GM19324 (cell line): ENCODE measurements around the gene TUBB8B.
"Not testable (repeated sequence)": the region's sequence is repeated elsewhere in the genome, so short reads cannot be mapped to it uniquely, and the experiment has no call there.

Experiments
- ATAC-seq: cut with Tn5 transposase; IDR thresholded peaks from one replicate; pipeline ENCODE4 v1.9.1; 2021; ENCODE audit warnings: mild to moderate bottlenecking, moderate library complexity; ENCODE audit not compliant: unreplicated experiment, low FRiP score

The TUBB8B gene

GRCh38 chr18:48696-49095, 719 bp downstream of the TUBB8B start:
- ATAC-seq, result not testable (repeated sequence)

GRCh38 chr18:13177-13576, 36.2 kb downstream of the TUBB8B start:
- not testable (repeated sequence) for ATAC-seq

GRCh38 chr18:12773-13172, 36.6 kb downstream of the TUBB8B start:
- not testable (repeated sequence) for ATAC-seq

- not testable (repeated sequence) for ATAC-seq
Measured at GRCh38 chr18:11383-12274, 37.8 kb downstream of the TUBB8B start.

- not testable (repeated sequence) for ATAC-seq
Measured at GRCh38 chr18:10624-11184, 38.7 kb downstream of the TUBB8B start.

GRCh38 chr18:9937-10336, 39.5 kb downstream of the TUBB8B start:
- not testable (repeated sequence) for ATAC-seq
